Keratinocyte (primary cell): ENCODE results near the gene UBE2B.

ENCODE experiments used
- EZH2 ChIP-seq: IDR thresholded peaks from one replicate; pipeline ENCODE4 v1.6.1; 2012; ENCODE audit warnings: inconsistent platforms, mild to moderate bottlenecking, low read length, moderate library complexity
- TF ChIP-seq, protein P1 (sequence below), 3 experiments: IDR thresholded peaks in 1 of 3; conservative IDR thresholded peaks in 1 of 3; optimal IDR thresholded peaks in 1 of 3; 2 replicates in 2 of 3; 3 replicates in 1 of 3; pipeline versions ENCODE3 to v1.5.1; 2011; ENCODE audit warnings: low read length in 3 of 3, mild to moderate bottlenecking in 3 of 3, moderate library complexity in 2 of 3, control low read depth in 1 of 3, inconsistent platforms in 1 of 3; ENCODE audit not compliant: insufficient read depth in 2 of 3; ENCODE audit errors: extremely low read depth in 1 of 3

DNA sequence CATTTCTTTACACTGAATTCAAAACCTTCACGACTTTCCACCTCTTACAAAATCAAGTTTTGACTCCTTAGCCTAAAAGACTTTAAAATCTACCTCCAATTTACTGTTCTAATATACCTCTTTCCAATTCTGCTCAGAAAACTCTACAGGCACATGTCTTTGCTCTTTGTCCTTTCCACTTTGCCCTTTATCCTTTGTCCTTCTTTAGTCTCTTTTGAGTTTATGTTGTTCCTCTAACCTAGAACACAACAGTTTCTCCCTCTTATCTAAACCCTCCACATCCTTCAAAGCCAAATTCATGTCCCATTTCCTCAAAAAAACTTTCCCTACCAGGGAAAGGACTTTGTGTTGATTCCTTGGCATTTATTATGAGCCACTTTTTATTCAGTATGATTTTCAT, 5.8 kb upstream of the UBE2B start:
- TF ChIP-seq, protein P1, sequence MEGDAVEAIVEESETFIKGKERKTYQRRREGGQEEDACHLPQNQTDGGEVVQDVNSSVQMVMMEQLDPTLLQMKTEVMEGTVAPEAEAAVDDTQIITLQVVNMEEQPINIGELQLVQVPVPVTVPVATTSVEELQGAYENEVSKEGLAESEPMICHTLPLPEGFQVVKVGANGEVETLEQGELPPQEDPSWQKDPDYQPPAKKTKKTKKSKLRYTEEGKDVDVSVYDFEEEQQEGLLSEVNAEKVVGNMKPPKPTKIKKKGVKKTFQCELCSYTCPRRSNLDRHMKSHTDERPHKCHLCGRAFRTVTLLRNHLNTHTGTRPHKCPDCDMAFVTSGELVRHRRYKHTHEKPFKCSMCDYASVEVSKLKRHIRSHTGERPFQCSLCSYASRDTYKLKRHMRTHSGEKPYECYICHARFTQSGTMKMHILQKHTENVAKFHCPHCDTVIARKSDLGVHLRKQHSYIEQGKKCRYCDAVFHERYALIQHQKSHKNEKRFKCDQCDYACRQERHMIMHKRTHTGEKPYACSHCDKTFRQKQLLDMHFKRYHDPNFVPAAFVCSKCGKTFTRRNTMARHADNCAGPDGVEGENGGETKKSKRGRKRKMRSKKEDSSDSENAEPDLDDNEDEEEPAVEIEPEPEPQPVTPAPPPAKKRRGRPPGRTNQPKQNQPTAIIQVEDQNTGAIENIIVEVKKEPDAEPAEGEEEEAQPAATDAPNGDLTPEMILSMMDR (optimal IDR thresholded peaks at IDR 0.05 in 1 of 3, IDR thresholded peaks at IDR 0.05 in 1 of 3, conservative IDR thresholded peaks at IDR 0.05 in 1 of 3; ENCODE audit: extremely low read depth in 1 of 3, insufficient read depth in 2 of 3, low read length in 3 of 3), result no peak
- no peak for TF ChIP-seq EZH2
